NCI-H345 (cell line): ENCODE measurements around the gene TPD52L2.
"Not testable (repeated sequence)": the region's sequence is repeated elsewhere in the genome, so short reads cannot be mapped to it uniquely, and the experiment has no call there.

ENCODE experiments used
- DNase-seq: peaks from one replicate; lab custom pipeline; 2025; lab: John Stamatoyannopoulos, UW

Gene TPD52L2

GRCh38 chr20:63878899-63879663 is 14.0 kb downstream of the TPD52L2 start:
- DNase-seq: no peak

GRCh38 chr20:63880901-63881300 is 15.8 kb downstream of the TPD52L2 start:
- not testable (repeated sequence) for DNase-seq

- no peak for DNase-seq
These were observed 16.6 kb downstream of the TPD52L2 start for GRCh38 chr20:63881451-63882226.

DNA sequence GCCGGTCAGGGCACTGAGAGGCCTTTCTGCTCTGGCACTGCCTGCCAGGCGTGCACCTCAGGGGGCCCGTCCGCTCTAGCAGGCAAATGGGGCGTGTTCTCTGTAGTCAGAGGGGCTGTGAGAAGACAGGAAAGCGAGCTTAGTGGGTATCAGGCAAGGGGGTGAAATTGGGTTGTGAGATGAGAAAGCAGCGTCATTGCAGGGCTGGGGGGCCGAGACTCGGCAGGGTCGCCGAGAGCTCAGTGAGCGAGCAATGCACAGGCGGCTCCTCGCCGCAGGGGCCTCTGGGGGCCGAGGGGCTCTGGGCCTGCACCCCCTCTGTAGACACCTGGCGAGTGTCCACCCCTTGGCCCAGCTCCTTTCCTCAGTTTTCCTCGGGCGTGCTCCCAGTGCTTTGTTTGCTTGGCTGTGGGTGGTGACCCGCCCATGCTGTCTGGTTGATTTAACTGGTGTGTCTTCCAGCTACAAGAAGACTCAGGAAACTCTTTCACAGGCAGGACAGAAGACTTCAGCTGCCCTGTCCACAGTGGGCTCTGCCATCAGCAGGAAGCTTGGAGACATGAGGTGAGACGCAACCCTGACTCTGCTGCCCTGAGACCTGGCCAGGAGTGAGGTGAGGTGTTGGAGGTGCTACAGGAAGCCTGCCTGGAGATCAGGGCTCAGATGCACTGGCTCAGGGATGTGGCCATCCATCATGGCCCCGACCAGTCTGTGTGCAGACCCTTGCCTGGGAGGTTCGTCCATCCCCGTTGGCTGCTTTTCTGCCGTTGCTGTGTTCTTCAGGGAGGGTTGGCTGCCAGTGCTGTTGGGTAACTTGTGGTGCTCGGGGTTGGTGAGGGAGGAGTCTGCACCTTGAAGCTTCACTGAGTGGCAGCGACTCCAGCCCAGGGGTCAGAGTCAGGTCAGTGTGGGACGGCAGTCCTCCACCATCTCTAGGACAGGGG is 17.5 kb downstream of the TPD52L2 start:
- DNase-seq: no peak

- no peak for DNase-seq
These were observed 18.1 kb downstream of the TPD52L2 start for GRCh38 chr20:63883201-63883593.

GRCh38 chr20:63884506-63885263 is 19.6 kb downstream of the TPD52L2 start:
- DNase-seq: no peak

- no peak for DNase-seq
These were observed 20.4 kb downstream of the TPD52L2 start for GRCh38 chr20:63885264-63886053.

GRCh38 chr20:63886054-63886419 is 21.0 kb downstream of the TPD52L2 start:
- DNase-seq: no peak

GRCh38 chr20:63886921-63887320 is 21.9 kb downstream of the TPD52L2 start:
- no peak for DNase-seq

GRCh38 chr20:63889241-63890200 is 24.5 kb downstream of the TPD52L2 start:
- no peak for DNase-seq

GRCh38 chr20:63890201-63890576 is 25.1 kb downstream of the TPD52L2 start:
- DNase-seq: no peak

DNA sequence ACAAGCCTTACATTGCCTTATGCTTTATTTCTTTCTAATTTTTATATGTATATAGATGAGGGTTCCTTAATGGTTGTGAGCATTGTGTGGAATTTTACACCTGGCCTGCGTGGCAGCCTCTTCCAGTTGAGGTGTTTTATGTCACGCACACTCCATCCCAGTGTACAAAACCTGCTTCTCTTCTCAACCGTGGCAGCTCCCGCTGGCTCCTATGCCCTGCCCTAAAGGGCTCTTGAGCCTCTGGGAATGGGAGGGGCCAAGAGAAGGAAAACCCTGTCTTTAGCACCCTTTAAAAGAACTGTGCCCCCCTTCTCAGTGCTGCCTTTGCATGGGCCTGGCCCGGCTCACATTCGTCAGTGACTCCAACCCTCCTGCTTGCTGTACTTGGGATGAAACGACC is 25.5 kb downstream of the TPD52L2 start:
- no peak for DNase-seq

DNA sequence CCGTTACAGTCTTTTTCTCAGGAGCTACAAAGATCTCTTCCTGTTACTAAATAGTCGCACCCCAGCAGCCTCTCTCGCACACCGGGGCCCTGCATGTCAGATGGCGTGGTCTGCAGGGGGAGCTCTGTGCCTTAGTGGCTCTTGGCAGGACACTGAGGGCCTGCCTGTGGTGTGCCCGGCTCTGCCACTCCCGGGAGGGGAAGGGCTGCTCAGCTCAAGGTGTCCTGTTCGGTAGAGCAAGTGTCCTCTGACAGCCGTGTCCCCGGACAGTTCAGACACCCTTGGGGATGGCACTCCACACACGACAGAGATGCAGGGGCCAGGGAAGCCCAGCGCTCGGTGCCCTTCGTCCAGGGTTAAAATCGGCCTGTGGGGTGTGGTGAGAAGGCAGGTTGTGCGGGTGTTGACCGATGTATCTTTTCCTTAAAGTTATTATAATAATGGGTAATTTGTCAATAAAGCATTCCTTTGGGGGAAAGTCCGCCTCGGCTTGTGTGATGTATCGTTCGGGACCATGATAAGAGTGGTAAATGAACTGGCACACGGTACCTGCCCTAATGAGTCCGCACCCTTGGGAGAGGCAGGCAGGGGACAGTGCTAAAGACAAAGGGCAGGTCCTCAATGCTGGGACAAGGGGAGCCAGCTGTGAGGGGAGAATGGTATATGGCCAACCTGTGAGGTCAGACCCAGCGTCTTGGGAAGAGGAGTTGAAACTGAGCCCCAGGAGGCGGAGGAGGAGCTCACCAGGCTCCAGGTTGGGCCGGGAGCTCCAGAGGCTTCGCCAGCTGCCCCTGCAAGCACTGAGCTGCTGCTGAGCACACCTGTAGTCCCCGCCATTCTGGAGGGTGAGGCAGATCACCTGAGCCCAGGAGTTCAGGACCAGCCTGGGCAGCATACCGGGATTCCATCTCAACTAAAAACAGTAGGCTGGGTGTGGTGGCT is 26.3 kb downstream of the TPD52L2 start:
- no peak for DNase-seq

GRCh38 chr20:63892402-63892801 is 27.3 kb downstream of the TPD52L2 start:
- DNase-seq: no peak

GRCh38 chr20:63893999-63894357 is 28.9 kb downstream of the TPD52L2 start:
- DNase-seq: no peak

- peak; percentile 97 for DNase-seq
These were observed 29.5 kb downstream of the TPD52L2 start, which contains the start of gene DNAJC5 for GRCh38 chr20:63894358-63895201. Gene DNAJC5 (plus strand): TSS chr20:63895126. CDS start chr20:63928346, 33,220 bp downstream.

DNA sequence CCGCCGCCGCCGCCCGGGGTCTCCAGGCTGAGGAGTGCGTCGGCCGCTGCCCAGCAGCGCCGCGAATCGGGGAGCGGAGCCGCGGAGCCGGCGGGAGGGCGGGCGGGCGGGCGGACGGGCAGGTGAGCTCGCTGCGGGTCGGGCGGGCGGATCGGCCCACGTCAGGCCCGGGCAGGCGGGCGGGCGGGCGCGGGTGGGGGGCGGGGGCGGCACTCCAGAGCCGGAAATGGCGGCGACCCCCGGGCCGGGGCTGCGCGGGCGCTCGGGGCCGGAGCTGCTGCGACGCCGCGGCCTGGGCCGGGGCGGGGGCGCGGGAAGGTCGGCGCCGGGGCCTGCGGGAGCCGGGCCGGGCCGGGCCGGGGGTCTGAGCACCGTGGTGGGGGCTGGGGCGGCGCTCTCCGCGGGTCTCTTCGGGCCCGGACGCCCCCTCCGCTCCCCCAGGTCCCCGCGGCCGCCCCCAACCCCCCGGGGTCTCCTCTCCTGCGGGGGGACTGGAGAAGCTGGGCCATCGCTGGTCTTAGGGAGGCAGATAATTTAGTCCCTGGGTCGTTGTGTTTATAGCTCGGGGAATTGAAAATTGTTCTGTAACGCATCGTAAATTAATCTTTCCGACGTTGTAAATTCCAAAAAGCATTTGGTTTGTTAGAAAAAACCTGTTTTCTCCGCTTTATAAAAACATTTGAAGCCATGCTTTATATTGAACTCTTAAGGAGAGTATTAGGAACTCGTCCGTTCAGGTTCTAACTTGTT is 30.3 kb downstream of the TPD52L2 start:
- DNase-seq: no peak
